Esophagus muscularis mucosa (tissue), 4 donors: ENCODE measurements around the gene NRXN3.

Source experiments
- EP300 ChIP-seq: sonication (generic); formaldehyde crosslinking; IDR thresholded peaks from one replicate; pipeline ENCODE4 v1.6.1; 2017; ENCODE audit warnings: antibody characterized with exemption
- POLR2A ChIP-seq: fragments of 450-650 bp; IDR thresholded peaks from one replicate; pipeline ENCODE4 v1.6.1; 2017; ENCODE audit warnings: antibody characterized with exemption, moderate library complexity, mild to moderate bottlenecking, low read depth
- TF ChIP-seq, protein P1 (sequence below), 3 experiments: fragments of 200-600 bp in 2 of 3; fragments of 450-650 bp in 1 of 3; sonication (generic) in 2 of 3; IDR thresholded peaks; one replicate each; pipeline ENCODE4 v1.5.1; 2017 to 2019; ENCODE audit warnings: antibody characterized with exemption in 3 of 3, mild to moderate bottlenecking in 2 of 3, moderate library complexity in 1 of 3

DNA sequence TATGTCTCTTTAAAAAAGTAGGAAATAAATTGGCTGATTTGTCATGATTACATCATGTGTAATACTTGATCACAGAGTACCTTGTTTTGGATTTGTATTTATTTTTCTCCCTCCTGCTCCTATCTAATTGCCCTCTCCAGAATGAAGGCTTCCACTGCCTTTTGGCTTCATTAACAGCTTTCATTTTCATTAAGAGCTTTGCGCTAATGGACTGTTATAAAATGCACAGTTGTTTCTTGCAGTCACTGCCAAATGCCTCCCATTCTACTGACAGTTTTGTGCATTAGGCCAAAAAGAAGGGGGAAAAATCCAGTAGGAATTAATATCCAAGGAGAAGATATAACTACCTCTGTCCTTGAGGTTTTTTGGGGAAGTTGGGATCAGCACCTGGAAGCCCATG, 159.2 kb downstream of the NRXN3 start:
- TF ChIP-seq, protein P1, sequence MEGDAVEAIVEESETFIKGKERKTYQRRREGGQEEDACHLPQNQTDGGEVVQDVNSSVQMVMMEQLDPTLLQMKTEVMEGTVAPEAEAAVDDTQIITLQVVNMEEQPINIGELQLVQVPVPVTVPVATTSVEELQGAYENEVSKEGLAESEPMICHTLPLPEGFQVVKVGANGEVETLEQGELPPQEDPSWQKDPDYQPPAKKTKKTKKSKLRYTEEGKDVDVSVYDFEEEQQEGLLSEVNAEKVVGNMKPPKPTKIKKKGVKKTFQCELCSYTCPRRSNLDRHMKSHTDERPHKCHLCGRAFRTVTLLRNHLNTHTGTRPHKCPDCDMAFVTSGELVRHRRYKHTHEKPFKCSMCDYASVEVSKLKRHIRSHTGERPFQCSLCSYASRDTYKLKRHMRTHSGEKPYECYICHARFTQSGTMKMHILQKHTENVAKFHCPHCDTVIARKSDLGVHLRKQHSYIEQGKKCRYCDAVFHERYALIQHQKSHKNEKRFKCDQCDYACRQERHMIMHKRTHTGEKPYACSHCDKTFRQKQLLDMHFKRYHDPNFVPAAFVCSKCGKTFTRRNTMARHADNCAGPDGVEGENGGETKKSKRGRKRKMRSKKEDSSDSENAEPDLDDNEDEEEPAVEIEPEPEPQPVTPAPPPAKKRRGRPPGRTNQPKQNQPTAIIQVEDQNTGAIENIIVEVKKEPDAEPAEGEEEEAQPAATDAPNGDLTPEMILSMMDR (IDR thresholded peaks at IDR 0.05): no peak
- TF ChIP-seq POLR2A (no peak), EP300 (no peak)
